ENCODE results near the gene GCSAML.
"Not testable (repeated sequence)": the region's sequence is repeated elsewhere in the genome, so short reads cannot be mapped to it uniquely, and the experiment has no call there.

Gene GCSAML

GRCh38 chr1:247548769-247549182 lies at the start of gene GCSAML:
Gene GCSAML, plus strand, starts transcription at chr1:247549134. Its CDS starts 58 bp downstream, at chr1:247549192.
- no peak for DNase-seq (ENCODE audit: low spot score)

GRCh38 chr1:247500865-247501264 lies 48.1 kb upstream of the GCSAML start:
- no peak for DNase-seq (ENCODE audit: low spot score)

DNA sequence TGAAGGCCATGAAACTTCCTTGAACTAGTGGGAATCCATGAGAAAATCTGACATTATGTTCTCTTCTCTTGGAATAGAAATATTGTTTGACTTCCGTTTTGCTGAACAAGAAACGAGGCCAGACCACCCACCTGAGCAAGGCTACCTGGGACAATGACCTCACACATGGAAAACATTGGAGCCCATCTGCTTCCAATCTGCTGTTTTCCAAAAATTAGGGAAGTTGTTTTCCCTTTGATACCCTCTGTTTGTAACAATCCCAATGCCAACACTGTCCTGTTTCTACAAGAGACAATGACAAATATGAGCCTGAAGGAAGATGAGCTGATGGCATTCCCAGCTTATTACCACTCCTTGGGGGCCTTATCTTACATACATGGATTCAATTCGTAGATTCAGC lies 42.1 kb upstream of the GCSAML start:
- DNase-seq (ENCODE audit: low spot score), result no peak

GRCh38 chr1:247517795-247518612 lies 30.9 kb upstream of the GCSAML start:
- no peak for DNase-seq (ENCODE audit: low spot score)

- no peak for DNase-seq (ENCODE audit: low spot score)
These were observed 30.4 kb upstream of the GCSAML start for GRCh38 chr1:247518613-247518891.

GRCh38 chr1:247521886-247522285 lies 27.0 kb upstream of the GCSAML start:
- not testable (repeated sequence) for DNase-seq (ENCODE audit: low spot score)

DNA sequence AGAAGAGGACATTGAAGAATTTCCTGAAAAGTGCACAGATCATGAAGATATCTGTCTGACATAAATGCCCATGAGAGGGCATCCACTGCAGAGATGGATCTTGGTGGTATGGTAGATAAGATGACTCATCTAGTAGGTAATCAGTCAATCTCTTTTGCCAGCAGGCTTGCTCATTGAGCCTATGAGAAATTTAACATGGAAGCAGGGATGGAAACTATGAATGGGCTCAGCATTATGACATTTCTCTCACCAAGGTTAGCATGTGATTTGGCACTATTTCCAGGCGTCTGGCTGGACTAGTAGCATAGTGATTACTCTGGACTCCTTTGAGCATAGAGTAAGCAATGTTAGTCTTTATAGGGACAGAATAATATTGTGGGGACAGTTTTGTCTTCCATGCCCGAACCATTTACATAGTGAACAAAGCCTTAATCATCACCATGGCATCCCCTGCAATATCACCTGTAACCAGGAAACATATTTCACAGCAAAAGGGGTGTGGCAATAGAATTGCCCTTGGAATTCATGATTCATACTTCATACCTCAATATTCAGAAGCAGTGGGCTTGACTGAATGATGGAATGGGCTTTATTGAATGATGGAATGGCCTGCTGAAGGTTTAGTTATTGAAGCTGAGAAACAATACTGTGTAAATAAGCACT lies 20.0 kb upstream of the GCSAML start:
- no peak for DNase-seq (ENCODE audit: low spot score)

- no peak for DNase-seq (ENCODE audit: low spot score)
These were observed 19.1 kb upstream of the GCSAML start for GRCh38 chr1:247529771-247530355.

- DNase-seq (ENCODE audit: low spot score), result no peak
These were observed 18.1 kb upstream of the GCSAML start for GRCh38 chr1:247530785-247531184.

DNA sequence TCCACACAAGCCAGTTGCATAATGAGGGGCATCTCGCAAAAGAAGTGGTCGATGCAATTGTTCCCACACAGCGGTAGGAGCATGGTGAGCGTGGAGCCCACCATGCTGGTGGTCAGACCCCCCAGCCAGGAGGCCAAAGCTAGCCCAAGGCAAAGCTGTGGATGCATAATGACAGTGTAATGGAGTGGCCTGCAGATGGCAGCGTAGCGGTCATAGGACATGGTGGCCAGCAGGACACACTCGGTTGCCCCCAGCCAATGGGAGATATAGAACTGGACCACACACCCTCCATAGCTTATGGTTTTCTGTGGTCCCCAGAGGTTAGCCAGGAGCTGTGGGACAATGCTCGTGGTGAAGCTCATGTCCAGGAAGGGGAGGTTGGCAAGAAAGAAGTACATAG lies 17.0 kb upstream of the GCSAML start:
- DNase-seq (ENCODE audit: low spot score), result no peak

GRCh38 chr1:247535402-247535801 lies 13.5 kb upstream of the GCSAML start:
- DNase-seq (ENCODE audit: low spot score), result no peak

GRCh38 chr1:247536340-247536739 lies 12.6 kb upstream of the GCSAML start, which contains the start of gene OR2C3:
Gene OR2C3, minus strand, starts transcription at chr1:247536440. Its CDS starts 3,929 bp downstream, at chr1:247532511.
- DNase-seq (ENCODE audit: low spot score), result no peak

GRCh38 chr1:247538561-247538960 lies 10.4 kb upstream of the GCSAML start:
- DNase-seq (ENCODE audit: low spot score), result no peak

DNA sequence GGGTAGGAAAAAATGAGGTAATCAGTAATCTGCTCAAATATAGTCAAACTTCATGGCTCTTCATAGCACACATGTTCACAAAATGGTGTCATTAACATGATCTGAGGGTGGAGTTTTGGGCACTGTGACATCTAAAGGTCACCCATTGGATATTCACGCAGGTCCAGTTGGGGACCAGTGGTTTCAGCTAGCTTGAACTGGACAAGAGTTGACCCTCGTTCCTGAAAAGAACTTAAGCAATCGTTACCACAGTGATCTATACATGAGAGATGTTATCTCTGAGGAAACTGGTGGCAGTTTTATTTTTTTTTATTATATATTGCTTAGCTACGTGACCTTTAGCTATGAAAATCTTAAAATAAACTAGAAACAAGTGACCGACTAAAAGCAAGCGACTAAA lies 9.7 kb upstream of the GCSAML start:
- DNase-seq (ENCODE audit: low spot score), result no peak

DNA sequence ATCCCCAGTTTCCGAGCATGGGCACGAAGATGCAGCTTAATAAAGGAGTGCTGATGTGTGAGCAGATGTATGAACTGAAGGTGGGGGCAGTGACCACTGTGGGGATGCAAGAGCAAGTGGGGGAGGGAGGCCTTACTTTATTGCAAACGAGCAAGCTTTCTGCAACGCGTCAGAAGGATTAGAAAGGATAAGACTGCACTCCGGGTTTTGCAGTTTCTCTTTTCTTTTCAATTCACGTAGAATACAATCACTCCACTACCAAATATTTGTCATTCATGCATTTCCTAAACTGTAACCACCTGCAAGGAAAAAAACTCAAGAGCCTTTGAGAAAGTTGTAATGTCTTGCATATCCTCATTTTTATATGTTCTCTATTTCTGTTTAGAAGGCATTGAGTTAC lies 8.4 kb upstream of the GCSAML start:
- no peak for DNase-seq (ENCODE audit: low spot score)

- no peak for DNase-seq (ENCODE audit: low spot score)
These were observed 6.1 kb upstream of the GCSAML start for GRCh38 chr1:247542811-247543210.

- no peak for DNase-seq (ENCODE audit: low spot score)
These were observed 842 bp upstream of the GCSAML start for GRCh38 chr1:247548092-247548491.

DNA sequence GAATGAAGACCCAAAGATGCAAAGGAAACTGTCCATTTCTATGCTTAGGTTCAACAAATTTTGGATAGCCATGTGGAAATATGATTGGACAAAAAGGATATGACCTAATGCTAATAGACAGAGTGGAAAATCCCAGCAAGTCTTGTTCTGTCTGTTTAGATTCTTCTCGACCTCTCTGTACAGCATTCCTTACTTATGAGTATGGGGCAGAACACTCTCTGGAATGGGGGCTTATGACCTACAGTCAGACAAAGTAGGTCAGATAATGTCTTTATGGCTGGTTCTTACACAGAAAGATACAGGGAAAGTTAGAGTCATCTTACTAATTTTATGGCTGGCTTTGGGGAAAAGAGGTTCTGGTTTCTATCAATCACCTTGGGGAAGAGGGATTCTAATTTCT lies 2.8 kb downstream of the GCSAML start:
- DNase-seq (ENCODE audit: low spot score), result no peak

- DNase-seq (ENCODE audit: low spot score), result no peak
These were observed 3.3 kb downstream of the GCSAML start for GRCh38 chr1:247552231-247552630.

GRCh38 chr1:247557926-247558674 lies 9.2 kb downstream of the GCSAML start:
- DNase-seq (ENCODE audit: low spot score), result no peak

DNA sequence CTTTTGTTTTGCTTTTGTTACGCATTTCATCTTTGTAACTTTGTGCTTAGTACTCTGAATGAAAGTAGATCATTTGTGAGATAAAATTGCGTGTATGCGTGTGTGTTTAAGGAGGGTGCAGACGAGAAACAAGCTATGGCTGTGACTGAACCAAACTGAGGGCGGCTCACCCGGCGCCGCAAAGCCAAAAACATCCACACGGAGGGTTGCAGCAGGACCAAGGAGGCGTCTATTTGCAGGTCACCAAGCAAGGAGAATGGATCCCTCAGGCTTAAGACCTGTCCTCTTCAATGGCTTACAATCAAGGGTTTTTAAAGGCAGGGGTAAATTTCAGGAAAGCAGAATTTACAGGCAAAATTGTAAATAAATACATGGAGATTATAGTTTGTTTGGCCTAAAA lies 12.8 kb downstream of the GCSAML start:
- no peak for DNase-seq (ENCODE audit: low spot score)

DNA sequence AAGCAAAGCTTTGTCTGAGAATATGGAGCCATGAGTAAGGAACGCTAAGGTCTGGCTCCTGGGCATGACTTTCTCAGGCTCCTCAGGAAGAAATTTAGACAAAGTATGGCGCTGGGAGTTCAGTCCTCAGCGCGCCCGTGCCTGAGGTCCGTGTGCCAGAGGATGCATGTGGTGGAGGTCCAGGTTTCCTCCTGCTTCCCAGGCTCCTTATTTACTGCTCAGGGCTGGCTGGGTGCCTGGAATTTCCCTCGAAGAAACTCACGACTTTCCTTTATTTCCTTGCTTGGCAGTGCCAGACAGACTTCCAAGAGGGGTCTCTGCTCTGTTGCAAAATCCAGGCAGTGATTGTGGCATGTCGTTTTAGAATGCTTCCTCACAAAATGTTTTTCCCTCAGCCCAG lies 13.3 kb downstream of the GCSAML start:
- DNase-seq (ENCODE audit: low spot score), result no peak

DNA sequence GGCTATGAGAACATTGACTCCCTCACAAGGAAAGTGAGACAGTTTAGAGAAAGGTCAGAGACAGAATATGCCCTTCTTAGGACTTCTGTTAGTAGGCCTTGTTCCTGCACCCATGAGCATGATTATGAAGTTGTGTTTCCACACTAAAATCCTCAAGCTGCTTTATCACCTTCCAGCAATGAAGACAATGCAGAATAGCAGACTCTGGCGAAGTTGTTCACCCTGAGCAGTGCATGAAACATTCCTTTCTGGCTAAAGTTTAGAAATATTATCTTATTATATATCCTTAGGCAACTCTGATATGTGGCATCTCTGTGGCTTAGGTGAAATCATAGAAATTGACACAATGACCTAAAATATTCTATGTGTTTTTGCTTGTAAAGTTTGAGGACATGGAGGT lies 25.3 kb downstream of the GCSAML start:
- DNase-seq (ENCODE audit: low spot score), result no peak
